GM03348 (cell line): ENCODE results near the gene GNG13.

Experiments used
- DNase-seq: peaks from one replicate; pipeline ENCODE4 v3.0.0; 2012; ENCODE audit warnings: low spot score

Gene GNG13

DNA sequence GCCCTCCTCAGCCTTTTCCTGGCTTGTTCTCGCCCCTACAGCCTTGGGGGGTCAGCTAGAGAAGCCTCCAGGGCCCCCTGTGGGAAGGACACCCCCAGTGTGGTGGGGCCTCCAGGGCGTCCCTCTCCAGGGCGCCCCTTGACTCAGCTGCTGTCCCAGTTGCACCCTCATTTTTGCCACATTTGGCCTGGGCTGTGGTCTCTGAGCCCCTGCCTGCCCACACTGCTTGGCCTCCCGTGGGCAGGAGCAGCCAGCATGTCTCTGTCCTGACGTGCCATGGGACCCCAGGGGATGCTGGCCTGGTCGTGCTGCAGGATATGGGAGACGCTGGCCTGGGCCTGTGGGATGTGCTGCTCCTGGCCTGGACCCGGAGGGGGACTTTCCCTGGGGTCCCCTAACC lies 7.1 kb downstream of the GNG13 start:
- DNase-seq = no peak

DNA sequence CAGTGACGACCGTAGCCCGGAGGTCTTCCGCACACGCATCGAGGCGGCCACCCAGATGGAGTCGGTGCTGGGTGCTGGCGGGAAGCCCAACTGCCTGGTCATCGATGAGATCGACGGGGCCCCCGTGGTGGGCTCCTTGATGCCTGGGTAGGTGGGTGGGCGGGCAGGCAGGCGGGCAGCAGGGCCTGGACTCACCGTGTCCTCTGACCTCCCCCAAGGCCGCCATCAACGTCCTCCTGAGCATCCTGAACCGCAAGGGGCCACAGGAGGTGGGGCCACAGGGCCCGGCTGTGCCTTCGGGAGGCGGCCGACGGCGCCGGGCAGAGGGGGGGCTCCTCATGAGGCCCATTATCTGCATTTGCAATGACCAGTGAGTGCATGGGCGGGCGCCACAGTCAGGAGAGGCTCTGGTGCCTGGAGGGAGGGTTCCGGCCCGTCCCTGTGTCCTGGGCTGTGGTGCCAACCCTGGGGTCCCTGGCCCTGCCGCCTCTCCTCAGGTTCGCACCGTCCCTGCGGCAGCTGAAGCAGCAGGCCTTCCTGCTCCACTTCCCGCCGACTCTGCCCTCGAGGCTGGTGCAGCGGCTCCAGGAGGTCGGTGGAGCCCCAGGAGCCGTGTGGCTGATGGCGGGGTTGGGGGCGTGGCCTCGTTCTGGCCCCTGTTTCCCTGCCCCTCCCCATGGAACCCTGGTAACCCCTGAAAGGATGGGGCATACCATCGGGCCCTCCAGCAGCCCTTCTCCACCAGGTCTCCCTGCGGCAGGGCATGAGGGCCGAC lies 8.1 kb downstream of the GNG13 start:
- DNase-seq = no peak

DNA sequence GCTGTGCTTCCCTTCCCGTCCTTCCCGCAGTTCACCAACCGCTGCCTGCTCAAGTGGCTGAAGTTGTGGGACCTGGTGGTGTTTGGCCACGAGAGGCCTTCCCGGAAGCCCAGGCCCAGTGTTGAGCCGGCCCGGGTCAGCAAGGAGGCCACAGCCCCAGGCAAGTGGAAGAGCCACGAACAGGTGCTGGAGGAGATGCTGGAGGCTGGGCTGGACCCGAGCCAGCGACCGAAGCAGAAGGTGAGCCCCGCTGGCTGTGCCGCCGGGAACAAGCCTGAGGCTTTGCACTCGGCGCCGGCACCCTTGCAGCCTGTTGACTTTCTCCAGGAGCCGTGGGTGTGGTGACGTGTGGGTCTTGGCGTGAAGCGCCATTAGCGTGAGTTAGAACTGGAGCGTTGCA lies 9.4 kb downstream of the GNG13 start:
- no peak for DNase-seq

DNA sequence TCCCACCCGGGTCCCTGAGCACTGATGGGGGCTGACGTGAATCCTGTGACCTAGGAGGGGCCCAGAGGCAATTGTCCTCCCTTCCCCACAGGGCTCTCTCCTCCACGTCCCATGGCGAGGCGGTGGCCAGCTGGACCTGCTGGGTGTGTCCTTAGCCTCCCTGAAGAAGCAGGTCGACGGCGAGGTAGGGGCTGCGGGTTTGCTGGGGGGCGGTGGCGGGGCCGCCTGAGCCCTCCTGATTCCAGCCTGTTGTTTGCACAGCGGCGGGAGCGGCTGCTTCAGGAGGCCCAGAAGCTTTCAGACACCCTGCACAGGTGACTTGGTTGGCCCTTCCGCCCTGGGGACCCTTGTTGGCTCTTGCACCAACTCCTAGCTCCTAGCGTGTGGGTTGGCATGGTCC lies 10.4 kb downstream of the GNG13 start:
- no peak for DNase-seq

DNA sequence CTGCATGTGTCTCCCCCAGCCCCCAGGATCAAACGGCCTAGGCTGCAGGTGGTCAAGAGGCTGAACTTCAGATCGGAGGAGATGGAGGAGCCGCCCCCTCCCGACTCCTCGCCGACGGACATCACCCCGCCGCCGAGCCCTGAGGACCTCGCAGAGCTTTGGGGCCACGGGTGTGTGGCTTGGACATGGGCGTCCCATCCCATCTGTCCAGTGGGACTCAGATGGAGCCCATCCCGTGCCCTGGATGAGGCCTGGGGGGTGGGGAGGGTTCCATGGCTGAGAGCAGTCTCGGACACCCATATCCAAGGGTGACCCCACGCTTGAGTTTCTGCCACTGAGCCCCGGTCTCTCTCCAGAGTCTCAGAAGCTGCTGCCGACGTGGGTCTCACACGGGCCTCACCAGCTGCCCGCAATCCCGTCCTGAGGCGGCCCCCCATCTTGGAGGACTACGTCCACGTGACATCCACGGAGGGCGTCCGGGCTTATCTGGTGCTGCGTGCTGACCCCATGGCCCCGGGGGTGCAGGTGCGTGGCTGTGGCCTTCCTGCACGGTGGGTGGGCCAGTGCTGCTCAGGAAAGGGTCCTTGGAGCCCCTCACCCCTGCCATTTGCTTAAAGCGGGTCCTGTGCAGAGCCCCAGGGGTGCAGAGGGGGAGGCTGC lies 11.2 kb downstream of the GNG13 start:
- no peak for DNase-seq

DNA sequence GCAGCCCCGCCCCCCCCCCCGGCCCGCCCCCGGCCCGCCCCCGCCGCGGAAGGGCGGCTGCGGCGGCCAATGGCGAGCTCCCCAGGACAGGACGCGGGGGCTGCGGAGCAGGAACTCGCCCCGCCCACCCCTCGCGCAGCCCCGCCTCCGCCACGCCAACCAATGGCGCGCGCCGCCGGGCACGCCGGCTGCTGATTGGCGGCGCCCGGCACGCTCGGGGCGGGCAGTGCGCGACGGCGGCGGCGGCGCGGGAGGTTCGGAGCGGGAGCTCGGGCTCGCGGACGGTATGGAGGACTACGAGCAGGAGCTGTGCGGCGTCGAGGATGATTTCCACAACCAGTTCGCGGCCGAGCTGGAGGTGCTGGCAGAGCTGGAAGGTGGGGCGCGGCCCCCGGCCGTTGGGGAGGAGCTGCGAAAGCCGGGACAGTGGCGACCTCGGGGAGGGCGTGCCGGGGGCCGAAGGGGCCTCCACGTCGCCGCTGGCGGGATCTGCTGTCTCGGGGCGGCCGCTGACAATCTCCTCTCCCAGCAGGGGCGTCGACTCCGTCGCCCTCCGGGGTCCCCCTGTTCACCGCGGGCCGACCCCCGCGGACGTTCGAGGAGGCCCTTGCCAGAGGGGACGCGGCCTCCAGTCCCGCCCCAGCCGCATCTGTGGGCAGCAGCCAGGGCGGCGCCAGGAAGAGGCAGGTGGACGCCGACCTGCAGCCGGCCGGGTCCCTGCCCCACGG lies 12.0 kb downstream of the GNG13 start, which contains the start of gene CHTF18:
TSS of gene CHTF18 (plus strand) at position 222 of the 728 bp plus-strand sequence. CDS start at position 287, 65 bp downstream.
- DNase-seq = peak; percentile 100

DNA sequence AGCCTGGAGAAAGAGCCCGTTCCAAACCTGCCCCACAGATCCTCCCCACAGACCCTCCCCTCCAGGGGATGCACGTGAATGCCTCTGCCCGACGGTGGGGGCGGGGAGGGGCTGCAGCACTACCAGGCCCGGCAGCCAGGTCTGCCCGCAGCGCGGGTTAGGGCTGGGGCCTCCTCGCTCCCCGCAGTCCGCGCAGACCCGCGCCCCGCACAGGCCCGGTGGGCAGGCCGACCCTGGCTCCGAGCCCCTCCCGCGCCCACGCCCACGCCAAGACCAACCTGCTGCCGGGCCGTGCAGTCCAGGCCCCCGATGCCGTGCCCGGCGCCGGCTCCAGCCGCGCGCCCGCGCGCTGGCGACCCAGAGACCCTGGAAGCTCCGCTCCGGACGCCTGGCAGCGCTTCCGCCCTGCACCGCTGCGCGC lies 12.5 kb downstream of the GNG13 start, which contains the start of gene RPUSD1:
TSS of gene RPUSD1 (minus strand) at position 404 of the 421 bp plus-strand sequence. CDS start 644 bp downstream, outside the sequence.
- no peak for DNase-seq

DNA sequence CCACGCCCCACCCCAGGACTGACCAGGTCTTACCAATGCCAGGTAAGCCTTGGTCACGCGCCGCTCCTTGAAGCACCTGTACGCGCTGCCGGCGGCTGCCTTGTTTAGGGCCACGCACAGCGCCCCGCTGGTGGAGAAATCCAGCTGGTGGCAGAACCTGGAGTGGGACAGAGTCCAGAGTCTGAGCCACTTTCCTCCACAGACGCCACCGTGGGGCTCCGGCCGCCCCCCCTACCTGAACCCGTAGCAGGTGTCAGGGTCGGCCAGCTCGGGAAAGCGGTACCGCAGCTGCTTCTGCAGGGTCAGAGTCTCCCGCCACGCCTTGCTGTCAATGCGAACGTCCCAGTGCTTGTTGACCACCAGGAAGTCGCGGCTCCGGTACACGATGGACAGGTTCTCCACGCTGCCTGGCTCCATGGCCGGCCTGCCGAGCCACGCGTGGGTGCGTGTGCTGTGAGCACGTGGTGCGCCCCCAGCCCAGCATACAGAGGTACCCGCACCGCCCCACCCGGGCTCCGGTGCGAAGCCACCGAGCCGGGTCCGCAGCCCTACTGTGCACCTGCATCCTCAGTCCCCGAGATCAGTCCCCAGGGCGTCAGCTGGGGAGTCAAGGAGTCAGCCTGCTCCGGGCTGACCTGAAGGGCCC lies 13.1 kb downstream of the GNG13 start:
- DNase-seq = no peak

DNA sequence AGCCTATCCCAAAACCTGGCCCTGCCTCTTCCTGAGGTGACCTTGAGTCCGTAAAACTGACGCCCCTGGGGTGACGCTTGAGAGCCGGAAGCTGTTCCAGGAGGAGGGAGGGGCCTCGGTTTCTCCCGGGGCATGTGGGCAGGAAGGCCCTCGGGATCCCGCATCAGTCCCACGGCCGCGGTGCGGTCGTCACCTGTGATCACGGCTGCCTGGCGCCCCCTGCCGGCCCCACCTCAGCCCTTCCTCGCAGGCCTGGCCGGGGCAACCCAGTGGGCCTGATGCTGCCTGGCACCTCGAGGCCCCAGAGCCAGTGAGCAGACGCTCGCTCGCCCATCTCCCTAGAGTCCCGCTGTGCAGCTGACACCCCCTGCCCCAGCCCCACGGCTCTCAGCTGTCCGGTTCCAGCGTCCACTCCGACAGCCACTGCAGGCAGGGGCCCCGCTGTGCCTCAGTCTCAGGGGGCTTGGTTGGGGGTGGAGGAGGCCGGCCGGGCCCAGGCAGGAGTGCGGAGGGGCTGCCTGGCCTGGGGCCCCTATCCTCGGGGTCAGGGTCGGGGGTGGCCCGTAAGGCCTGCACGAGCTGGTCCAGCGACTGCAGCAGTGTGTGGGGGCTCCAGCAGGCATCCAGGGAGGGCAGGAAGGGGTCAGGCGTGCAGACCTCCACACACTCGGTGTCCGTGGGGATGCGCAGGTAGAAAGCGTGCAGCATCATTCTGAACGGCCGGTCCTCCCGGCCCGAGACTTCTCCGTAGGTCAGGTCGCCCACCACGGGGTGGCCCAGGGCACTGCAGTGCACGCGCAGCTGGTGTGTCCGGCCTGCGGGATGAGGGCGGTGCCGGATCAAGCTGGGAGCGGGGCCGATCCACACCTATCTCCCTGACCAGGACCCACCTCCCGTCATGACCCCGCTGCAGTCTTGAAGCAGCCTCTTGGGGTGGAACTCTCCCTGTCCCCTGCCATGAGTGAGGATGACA lies 14.7 kb downstream of the GNG13 start:
- DNase-seq = peak; percentile 85

DNA sequence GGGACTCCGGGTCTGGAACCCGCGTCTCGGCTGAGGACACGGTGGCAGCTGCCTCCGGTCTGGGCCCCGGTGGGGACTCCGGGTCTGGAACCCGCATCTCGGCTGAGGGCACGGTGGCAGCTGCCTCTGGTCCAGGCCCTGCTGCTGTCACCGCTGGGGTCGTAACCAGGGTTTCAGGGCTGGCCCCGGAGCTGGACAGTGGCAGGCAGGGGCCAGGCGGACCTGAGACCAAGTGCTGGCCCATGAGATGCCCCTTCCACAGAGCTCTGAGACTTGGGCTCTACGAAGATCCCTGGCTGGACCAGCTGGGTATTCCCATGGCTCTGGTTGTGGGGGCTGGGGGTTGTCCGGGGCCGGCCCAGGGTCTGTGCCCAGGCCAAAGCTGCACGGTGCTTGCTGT lies 16.1 kb downstream of the GNG13 start:
- DNase-seq = no peak

DNA sequence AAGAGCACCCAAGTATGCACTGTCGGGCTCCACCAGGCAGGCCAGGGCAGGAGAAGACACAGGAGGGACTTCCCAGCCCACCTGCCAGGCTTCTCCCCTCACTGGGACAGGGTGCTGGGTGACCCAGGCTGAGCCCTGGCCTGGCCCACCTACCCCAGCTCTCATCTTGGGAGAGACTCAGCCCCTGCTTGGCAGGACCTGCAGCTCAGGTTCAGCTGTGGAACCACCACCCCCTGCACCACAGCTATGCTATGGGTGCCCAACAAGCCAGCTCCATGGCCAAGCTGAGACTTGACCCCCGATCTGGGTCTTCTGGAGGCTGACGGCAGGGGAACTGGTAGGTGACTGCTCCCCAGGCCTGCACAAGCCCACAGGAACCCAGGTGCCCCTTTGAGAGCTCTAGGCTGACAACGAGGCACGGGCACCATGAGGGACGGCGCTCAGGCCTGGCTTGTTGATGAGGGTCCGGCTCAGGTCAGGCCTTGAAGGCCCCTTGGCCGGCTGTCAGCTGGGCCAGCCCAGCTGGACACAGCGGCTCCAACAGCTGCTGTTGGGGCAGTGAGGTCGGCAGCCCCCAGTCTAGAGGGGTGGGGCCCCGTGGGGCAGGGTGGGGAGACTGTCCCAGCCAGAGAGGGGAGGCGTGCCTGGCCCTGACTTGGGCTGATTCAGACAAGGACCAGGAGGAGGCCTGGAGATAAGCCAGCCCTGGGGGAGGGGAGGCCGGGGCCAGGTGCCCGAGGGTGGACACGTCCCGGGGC lies 17.0 kb downstream of the GNG13 start:
- no peak for DNase-seq

DNA sequence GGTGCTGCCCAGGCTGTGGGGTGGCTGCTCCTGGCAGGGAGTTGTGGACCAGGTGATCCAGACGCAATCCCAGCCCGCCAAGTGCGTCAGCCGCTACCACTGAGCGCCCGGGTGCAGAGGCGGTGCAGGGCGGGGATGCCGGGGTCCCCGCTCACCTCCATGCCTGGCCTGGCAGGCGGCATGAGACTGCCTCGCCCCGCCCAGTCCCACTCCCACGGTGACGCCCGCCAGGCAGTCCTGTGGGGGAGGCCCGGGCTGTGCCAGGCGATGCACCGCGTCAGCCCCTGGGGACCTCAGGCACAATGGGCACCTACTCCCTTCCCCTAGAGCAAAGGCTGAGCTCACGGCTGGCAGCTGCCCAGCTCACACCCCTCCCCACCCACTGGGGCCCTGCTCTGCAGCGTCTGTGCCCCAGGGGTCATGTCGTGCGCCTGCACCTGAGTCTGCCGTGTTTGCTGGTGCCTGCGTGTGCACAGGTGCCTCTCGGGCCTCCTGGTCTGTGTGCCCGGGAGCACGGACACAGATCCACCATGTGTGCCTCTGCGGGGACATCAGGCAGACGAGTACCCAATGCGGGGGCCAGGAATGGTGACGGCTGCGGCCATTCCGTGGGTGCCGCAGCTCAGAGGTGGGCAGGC lies 17.6 kb downstream of the GNG13 start:
- DNase-seq = no peak

DNA sequence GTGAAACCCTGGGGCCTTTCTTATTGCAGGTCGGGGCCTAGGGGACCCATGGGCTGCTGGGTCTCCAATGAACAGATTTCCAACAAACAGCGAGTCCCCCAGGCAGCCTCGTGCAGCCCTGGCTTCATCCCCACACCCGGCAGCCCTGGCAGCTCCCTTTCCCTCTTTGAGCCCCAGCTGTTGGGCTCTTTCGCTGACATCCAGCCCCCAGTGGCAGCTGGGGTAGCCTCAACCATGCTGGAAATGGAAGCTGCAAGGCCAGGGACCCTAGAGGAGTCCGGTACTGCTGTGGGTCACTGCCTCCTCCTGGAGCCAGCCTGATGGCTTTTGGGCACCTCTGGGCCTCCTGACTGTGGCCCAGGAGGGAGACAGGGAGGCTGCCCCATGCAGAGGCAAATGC lies 18.3 kb downstream of the GNG13 start:
- no peak for DNase-seq

DNA sequence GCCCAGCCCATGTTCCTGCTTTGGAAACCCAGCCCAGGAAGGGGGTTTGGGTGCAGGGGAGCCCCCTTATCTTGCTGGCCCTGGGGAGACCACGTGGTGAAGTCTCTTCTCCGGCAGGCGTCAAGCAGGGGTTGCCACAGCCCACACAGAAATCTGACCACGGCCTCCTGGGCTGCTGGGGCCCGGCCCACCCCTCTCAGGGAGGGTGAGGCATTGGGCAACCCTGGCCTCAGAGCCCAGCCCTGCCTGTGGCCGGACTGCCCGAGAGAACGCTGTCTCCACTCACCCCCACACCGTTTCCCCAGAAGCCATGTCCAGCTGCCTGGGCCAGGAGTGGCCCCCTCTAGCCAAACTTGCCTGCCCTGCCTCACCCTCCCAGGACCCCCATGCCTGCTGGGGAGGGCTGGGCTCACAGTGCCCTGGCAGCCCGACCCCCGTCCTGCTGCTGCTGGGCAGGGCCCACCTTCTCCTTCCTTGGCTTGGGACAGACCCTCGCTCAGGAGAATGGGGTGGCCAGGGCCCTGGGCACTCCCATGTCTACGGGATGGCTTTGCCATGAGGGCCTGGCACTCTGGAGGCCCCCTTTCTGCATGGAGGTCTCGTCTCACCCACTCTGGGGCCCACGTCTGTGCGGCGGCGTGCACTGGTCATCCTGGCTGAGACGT lies 19.1 kb downstream of the GNG13 start:
- DNase-seq = no peak

DNA sequence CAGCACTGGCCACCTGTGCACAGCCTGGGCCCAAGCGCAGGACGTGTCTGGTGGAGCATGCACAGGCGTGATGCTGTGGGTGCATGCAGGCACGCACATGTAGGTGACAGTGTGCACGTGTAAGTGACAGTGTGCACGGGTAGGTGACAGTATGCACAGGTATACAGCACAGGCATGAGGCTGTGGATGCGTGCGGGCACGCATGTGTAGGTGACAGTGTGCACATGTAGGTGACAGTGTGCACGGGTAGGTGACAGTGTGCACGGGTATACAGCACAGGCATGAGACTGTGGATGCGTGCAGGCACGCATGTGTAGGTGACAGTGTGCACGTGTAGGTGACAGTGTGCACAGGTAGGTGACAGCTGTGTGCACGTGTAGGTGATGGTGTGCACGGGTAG lies 20.2 kb downstream of the GNG13 start:
- no peak for DNase-seq

DNA sequence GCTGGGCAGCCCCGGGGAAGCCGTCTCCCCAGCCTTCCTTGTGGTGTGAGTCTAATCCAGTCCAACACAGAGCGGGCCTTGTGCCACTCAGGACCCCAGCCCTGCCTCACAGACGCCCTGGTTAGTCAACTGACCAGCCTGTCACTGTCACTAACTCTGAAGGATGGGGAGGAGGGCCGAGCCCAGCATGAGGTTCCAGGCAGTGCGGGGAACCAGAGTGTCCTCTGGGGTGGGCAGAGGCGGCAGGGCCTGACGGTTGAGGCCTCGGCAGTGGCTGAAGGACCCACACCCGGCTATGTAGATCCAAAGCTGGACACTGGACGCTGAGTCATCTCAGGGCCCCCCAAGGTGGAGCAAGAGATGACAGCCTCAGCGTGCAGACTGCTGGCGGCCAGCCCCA lies 21.0 kb downstream of the GNG13 start:
- no peak for DNase-seq

DNA sequence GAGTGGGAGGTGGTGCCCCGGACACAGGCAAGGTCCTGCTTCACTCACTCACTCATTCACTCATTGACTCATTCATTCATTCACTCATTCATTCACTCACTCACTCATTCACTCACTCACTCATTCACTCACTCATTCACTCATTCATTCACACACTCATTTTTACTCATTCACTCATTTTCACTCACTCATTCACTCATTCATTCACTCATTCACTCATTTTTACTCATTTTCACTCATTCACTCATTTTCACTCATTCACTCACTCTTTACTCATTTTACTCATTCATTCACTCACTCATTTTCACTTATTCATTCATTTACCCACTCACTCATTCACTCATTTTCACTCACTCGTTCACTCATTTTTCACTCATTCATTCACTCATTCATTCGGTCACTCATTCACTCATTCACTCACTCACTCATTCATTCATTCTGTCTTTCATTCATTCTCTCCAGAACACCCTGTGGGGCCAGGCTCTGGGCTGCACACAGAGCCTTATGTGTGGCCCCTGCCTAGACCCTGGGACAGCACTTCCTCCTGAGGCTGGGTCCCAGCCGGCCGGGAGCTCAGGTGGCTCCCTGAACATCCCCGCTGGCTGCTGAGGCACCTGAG lies 21.5 kb downstream of the GNG13 start:
- no peak for DNase-seq

DNA sequence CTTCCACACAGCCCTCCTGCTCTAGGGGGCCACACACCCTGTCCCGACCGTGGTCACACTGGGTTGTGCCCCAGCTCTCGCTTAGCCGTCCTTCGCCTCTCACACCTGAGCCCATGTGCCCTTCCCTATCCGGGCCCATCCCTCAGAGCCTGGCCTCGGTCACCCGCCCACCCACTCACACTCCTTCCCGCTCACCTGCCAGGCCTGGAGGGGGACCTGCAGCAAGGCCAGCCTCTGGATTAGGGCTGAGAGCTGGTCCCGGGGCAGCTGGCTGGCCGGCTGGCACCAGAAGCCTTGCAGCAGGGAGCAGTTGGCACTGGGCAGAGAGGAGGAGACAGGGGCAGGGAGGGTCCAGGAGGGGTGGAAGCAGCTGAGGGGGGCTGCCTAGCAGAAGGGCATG lies 22.1 kb downstream of the GNG13 start:
- no peak for DNase-seq

DNA sequence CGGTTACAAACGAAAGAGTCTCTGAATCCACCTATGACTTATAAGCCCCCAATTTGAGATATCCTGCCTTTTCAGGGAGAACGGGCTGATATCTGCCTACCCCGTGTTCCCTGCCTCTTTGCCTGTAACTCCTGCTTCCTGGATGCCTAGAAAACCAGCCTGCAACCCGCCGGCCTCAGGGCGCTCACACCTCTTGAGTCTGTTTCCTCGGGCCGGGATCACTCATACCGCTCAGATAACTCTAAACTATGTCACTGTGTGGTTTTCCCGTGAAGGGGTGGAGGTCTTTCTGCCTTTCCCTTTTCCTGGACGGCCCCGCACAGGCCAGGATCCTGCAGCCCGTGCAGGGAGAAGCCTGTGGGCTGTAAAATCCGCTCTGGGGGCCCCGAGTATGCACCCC lies 22.7 kb downstream of the GNG13 start:
- no peak for DNase-seq
